ENCODE data around the gene ZNF83. TPM values are rescaled to one million over a fixed set of nuclear protein-coding genes. Genes with fewer than 3 reads are reported as not detected.

The ZNF83 gene
- total RNA-seq, 1 donor from 2014 or later, result 21.1 TPM

- Histone ChIP-seq H3K4me1 (no peaks in the 10 kb centered on the region), H3K36me3 (peaks cover 6% of the 10 kb centered on the region), H3K9me3 (replicated peaks) (no peaks in the 10 kb centered on the region), H3K4me3 (no peak overlapping the region), H3K27me3 (ENCODE audit: low read depth) (no peaks in the 10 kb centered on the region), H3K27ac (replicated peaks) (no peak overlapping the region)
- no peak for DNase-seq
- no peak for TF ChIP-seq CTCF (IDR thresholded peaks at IDR 0.05; ENCODE audit: borderline replicate concordance)
- intact Hi-C loops (cut with micrococcal nuclease), result no loop called here
Observed at GRCh38 chr19:52673014-52673413, 34.9 kb upstream of the ZNF83 start.

DNA sequence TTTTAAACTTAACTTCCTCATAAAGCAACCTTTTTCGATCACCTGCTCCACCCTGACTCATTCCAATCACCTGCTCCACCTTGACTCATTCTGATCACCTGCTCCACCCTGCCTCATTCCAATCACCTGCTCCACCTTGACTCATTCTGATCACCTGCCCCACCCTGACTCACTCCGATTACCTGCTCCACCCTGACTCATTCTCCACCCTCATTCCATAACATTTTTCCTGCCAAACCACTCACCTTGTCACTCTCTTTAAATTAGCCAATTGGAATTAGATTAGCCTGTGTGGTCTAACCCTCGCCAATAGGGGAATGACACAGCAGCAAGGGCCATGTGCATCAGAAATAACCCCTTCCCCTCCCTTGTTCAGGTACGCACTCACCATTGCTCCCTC is 31.9 kb upstream of the ZNF83 start:
- no peaks in the 10 kb centered on the region for H3K4me1 ChIP-seq

DNA sequence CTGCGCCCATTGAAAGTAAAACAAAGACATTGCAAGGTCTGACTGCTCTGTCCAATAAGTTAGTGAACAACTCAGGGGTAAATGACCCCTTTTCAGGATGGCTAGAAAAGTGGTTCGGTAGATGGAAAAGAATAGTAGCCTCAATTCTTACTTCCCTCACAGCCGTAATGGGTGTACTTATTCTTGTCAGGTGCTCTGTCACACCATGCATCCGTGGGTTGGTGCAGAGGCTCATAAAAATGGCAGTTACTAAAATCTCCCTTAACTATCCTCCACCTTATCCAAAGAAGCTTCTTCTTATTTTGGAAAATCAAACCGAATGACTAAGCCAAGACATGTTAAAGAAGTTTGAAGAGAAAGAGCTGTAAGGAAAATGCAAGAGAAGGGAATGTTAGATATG is 31.4 kb upstream of the ZNF83 start:
- no peaks in the 10 kb centered on the region for H3K27me3 ChIP-seq (ENCODE audit: low read depth)
- H3K27ac ChIP-seq (replicated peaks), result no peak overlapping the region
- no peaks in the 10 kb centered on the region for H3K4me1 ChIP-seq
- TF ChIP-seq CTCF (IDR thresholded peaks at IDR 0.05; ENCODE audit: borderline replicate concordance), result no peak
- H3K4me3 ChIP-seq, result no peak overlapping the region
- DNase-seq, result no peak
- peaks cover 6% of the 10 kb centered on the region for H3K36me3 ChIP-seq
- intact Hi-C loops (cut with micrococcal nuclease), result no loop called here
- H3K9me3 ChIP-seq (replicated peaks), result no peaks in the 10 kb centered on the region

More for the DNA sequence above, 31.9 kb upstream of the ZNF83 start:
- no peaks in the 10 kb centered on the region for H3K9me3 ChIP-seq (replicated peaks)
- H3K4me3 ChIP-seq, result no peak overlapping the region
- no peak for TF ChIP-seq CTCF (IDR thresholded peaks at IDR 0.05; ENCODE audit: borderline replicate concordance)
- peaks cover 6% of the 10 kb centered on the region for H3K36me3 ChIP-seq
- DNase-seq, result no peak
- intact Hi-C loops (cut with micrococcal nuclease), result no loop called here
- H3K27me3 ChIP-seq (ENCODE audit: low read depth), result no peaks in the 10 kb centered on the region
- H3K27ac ChIP-seq (replicated peaks), result no peak overlapping the region

DNA sequence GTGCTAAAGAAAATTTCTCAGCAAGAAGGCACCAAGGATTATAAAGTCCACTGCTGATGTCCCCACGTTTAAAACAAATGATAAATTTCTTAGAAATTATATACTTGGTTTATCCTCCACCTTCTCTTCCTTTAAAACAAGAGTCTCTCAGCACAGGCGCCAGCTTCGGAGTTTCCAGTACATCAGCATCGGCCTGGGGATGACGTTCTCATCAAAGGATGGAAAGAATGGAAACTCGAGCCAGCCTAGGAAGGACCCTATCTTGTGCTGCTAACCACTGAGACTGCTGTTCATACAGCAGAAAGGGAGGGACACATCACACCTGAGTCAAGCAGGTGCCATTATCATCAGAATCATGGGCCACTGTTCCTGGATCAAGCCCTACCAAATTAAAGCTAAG is 29.8 kb upstream of the ZNF83 start:
- Histone ChIP-seq H3K27me3 (ENCODE audit: low read depth) (no peaks in the 10 kb centered on the region), H3K9me3 (replicated peaks) (no peaks in the 10 kb centered on the region), H3K36me3 (peaks cover 6% of the 10 kb centered on the region), H3K4me1 (no peaks in the 10 kb centered on the region), H3K27ac (replicated peaks) (no peak overlapping the region), H3K4me3 (no peak overlapping the region)
- TF ChIP-seq CTCF (IDR thresholded peaks at IDR 0.05; ENCODE audit: borderline replicate concordance), result no peak
- no peak for DNase-seq
- intact Hi-C loops (cut with micrococcal nuclease), result no loop called here

- no peak overlapping the region for H3K4me3 ChIP-seq
- intact Hi-C loops (cut with micrococcal nuclease), result no loop called here
- no peak for TF ChIP-seq CTCF (IDR thresholded peaks at IDR 0.05; ENCODE audit: borderline replicate concordance)
- H3K9me3 ChIP-seq (replicated peaks), result no peaks in the 10 kb centered on the region
- no peaks in the 10 kb centered on the region for H3K4me1 ChIP-seq
- H3K27ac ChIP-seq (replicated peaks), result no peak overlapping the region
- peaks cover 10% of the 10 kb centered on the region for H3K36me3 ChIP-seq
- no peak for DNase-seq
- no peaks in the 10 kb centered on the region for H3K27me3 ChIP-seq (ENCODE audit: low read depth)
Observed at GRCh38 chr19:52666506-52666905, 28.4 kb upstream of the ZNF83 start.

- no peaks in the 10 kb centered on the region for H3K27me3 ChIP-seq (ENCODE audit: low read depth)
- H3K36me3 ChIP-seq, result peaks cover 13% of the 10 kb centered on the region
- intact Hi-C loops (cut with micrococcal nuclease), result no loop called here
- TF ChIP-seq CTCF (IDR thresholded peaks at IDR 0.05; ENCODE audit: borderline replicate concordance), result no peak
- H3K9me3 ChIP-seq (replicated peaks), result no peaks in the 10 kb centered on the region
- no peaks in the 10 kb centered on the region for H3K4me1 ChIP-seq
- no peak for DNase-seq
- no peak overlapping the region for H3K4me3 ChIP-seq
- no peak overlapping the region for H3K27ac ChIP-seq (replicated peaks)
Observed at GRCh38 chr19:52665529-52665928, 27.4 kb upstream of the ZNF83 start.
